Limb (tissue), 2 donors: ENCODE results near the gene ZBTB7C.
A peak's percentile ranks its signal among the peaks of the same experiment; 100 is the strongest.

Experiments
- DNase-seq, 2 donors: peaks; one replicate each; pipeline ENCODE4 v3.0.0-alpha.2; 2016; ENCODE audit errors: extremely low spot score in 2 of 2

ZBTB7C gene

DNA sequence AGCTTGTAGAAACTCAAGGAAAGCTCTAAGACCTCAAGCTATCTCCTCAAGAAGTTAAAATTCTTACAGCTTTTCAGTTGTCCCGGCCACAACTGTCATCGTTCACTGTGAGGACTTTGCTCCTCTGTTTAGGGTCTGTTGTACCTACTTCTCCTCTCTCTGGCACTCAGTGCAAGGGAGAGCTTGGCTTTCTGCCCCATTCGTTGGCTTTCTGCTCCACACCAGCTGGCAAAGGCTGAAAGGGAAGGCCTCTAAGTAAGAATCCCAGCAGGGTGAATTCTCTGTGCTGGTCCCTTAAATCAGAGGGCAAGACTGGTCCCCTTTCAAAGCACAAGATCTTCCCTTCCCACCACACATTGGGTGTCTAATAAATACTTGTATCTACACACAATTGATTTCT, 17.3 kb downstream of the ZBTB7C start:
- peak in 1 of 2 donors; percentile 38 for DNase-seq

DNA sequence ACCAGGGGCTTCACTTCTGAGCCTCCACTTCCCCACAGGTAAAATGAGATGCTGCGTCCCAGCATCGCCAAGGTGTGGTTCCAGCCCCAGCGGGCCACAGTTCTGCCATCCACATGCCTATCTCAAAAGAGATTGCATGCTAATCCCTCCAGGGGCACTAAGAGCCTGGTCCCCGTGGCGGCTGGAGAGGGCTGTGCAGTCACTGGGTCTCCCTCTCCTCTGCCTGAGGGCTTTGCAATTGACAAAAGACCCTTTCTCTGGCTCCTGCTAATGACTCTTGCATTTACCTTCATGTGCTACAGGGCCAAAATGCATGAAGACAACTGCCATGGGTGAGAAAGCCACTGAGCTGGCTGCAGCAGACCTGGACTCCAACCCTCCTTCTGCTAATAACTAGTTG, 18.5 kb downstream of the ZBTB7C start:
- DNase-seq, result peak in 1 of 2 donors; percentile 15

DNA sequence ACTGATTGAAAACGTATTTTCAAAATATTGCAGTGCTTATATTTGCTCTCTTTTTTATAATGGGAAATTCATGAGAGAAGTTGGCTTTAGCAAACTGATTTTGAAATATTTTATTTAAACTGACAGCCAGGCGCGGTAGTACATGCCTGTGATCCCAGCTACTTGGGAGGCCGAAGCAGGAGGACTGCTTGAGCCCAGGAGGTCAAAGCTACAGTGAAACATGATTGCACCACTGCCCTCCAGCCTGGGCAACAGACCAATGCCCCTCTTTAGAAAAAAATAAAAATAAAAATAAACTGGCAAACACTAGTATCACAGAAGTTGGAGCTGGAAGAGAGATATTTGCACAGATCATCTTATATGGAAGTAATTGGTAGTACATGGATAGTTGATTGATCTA, 20.7 kb downstream of the ZBTB7C start:
- DNase-seq, result no peak

DNA sequence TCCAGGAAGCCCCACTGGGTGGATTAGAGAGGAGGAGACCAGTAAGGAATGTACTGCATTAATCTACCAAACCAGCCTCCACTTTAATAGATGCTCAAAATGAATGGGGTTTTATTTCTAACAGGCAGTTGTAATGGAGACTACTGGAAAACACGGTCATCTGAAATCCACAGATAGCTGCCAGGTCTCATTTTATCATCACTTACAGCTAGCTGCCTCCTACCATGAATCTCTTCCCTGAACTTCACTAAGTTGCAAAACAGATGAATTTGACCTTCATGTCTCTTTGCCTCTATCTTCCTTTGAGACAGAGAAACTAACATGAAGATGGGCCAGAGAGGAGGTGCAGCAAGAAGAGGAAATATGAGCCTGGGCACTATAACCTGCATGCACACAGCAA, 21.9 kb downstream of the ZBTB7C start:
- no peak for DNase-seq

DNA sequence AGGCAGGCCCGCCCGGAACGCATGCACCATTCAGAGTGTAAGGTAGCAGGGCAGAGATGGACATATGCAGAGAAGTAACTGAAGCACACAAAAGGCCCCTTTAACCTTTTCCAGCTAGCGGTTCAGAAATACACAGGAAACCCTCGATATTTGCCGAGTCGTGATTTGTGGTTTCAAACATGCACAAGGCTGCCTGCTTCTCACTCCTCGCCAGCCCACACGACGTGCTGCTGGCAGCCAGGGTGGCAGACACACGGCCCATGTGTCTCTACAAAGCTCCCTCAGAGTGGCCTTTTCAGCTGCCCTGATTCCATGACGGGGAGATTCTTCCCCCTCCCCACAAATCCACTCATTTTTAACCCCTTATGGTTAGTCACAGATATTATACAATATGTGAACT, 23.6 kb downstream of the ZBTB7C start:
- DNase-seq, result peak in 1 of 2 donors; percentile 32

DNA sequence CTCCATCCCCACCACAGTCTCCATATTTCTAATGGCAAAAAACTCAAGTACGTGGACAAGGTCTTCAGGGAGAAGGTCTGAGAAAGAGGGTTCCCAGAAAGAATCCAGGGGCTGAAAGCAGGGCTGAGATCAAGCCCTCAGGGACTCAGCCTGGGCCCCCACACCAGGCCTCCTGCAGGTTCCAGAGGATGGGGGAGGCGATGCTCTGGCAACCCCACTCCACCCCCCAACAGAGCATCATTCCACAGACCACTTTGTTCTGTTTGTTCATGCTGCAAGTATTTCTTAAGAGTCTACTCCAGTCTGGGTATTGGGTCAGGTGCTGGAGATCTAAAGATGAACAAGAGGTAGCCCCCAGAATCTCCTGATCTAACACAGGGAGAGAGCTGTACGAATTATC, 32.2 kb downstream of the ZBTB7C start:
- peak in 1 of 2 donors; percentile 11 for DNase-seq

DNA sequence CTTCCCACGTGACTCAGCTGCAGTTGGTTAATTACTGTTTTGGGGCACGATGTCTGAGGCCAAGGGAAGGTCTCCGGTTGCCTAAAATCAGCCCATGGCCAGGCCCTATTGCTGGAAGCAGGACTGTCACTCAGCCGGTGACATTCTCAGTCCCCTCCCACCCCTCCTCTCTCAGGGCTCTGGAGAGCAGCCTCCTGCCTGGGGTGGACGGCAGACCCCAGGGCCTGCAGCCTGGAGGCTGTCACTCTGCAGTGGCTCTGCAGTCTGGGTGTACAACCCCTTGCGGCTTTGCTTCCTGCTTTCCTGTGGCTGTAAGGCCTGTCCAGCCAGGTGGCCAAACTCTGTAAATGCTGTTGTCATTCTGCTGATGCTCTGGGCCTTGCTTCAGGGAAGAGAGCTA, 32.8 kb downstream of the ZBTB7C start:
- peak in 1 of 2 donors; percentile 16 for DNase-seq

DNA sequence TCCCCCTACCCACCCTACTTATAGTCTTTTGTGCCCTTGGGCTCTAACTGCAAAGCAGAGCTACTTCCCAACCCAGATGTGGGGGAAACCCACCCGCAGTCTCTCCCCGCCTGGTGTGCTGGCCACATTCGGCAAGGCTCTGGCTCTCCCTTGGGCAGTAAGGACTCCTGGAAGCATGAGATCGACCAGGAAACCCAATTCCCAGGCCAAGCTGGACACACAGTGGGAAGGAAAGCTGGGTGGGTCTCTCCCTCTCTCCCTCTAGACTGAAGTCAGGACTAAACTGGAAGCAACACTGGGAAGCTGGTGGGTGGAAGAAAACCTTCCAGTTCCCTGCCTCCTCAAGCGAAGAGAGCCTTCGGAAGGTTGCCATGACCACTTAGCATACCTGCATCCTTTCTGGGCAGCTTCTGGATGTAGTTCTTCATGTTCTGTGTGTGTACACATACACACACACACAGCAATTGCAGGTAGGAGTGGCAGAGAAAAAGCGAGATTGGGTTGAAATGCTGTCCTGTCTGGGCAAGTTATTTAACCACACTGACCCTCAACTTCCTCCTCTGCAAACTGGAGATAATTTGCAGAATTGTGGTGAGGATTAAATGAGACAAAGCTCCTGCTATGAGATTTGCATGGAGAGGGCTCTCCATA, 33.9 kb downstream of the ZBTB7C start:
- peak in 1 of 2 donors; percentile 12 for DNase-seq

DNA sequence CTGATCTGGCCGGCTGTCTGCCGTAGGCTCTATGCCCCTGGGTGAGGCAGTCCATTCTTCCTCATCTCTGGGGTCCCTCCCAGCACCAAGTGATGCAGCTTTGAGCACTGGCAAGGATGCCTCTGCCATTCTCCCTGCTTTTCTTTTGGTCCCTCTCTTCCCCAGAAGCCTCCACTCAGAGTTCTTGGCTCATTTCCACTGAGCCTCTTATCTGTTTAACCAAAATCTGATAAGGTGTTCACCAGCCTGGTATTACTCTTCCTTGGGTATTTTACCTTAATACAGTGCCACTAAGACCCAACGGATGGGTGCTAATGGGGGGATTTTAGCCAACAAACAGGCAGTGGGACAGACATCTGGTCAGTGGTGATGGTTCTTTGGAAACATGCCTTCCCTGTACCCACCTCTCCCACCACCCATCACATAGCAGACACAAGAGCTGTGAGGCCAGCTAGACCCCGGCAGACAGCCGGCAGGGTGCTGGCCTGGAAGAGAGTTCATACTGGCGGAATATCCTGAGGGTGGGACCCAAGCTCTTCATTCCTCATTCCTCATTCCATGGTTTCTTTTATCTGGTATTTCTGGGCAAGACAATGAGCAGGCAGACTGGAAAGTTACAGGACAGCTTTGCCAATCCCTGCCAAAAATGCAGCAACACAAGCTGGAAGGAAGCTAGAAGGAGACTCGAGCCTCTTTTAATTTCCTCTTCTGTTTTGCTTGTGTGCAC, 34.6 kb downstream of the ZBTB7C start:
- peak in 1 of 2 donors; percentile 4 for DNase-seq

DNA sequence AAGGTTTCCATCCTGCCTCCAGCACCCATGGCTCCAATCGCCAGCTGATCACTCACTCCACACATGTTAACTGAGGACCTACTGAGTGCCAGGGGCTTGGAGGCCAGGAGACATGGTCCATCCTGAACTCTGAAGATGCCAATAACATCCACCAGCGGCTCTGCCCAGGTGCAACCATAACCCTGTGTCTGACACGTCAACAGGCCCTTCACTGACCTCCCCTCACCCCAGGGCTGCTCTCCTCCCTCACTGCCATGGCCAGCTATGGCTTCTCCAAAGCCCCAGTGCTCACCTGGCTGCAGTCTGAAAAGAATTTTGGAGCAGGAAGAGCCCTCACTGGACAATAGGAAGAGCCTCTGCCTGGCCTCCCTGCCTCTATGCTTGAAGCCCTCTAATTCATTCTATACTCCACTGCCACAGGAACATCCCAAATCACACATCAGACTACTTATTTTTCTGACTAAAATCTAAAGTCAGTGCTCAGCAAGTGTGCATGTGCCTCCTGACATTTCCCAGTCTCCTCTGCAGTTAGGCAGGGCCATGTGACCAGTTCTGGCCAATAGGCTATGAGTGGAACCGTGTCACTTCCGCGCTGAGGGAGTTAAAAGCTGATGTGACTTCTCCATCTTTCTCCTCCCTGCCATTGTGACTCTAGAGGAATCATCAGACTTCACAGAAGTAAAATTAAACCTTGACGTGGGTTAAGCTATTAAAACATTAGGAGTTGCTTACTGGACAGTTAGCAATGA, 37.2 kb downstream of the ZBTB7C start:
- peak in 1 of 2 donors; percentile 4 for DNase-seq

DNA sequence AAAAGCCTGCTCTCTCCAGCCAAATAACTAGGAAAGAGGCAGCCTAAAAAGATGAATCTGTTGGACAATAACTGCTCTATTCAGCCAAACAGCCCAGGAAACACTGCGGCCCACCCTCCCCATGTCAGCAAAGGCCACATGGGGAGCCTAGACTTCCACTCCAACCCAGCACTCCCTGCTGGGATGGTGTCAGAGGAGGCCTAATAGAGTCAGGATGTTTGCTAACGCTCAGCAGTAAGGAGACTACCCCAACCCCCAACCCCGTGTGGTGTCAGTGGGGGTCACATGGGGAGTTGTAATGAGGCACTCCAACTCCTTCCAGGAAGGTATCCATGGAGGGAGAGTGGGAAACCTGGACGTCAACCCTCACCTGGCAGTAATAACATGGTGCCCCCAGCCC, 41.6 kb downstream of the ZBTB7C start:
- no peak for DNase-seq

DNA sequence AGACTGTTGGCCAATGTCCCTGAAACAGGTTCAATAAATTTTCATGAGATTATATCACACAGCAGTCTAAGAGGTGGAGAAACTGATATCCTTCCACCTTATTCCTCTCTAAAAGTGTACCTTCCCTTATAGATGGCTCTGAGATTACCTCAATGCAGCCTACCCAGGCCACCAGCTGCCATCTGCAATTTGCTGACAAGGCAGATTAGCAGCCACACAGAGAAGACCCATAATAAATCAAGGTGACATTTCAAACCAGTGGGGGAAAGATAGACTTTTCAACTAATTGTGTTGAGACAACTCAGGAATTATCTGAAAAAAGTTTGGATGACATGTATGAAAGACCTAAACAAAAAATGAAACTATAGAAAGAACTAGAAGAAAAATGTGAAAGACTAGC, 43.2 kb downstream of the ZBTB7C start:
- DNase-seq, result no peak

DNA sequence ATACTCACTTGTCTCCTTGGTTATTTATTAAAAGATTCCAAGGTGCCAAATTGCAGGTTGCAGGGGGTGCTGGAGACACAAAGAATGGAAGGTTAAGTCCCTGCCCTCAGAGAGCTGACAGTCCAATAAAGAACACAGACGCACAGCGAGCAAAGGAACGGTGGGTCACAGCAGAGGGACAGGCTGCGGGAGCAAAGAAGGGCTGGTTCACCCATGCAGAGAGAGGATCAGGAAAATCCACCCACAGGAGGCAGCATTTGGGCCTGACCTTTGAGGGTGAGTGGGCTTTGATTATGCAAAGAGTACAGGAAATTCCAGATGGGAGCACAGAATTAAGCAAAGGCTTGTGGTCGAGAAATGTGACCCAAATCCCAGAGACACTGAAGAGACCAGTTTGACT, 45.0 kb downstream of the ZBTB7C start:
- peak in 1 of 2 donors; percentile 7 for DNase-seq

DNA sequence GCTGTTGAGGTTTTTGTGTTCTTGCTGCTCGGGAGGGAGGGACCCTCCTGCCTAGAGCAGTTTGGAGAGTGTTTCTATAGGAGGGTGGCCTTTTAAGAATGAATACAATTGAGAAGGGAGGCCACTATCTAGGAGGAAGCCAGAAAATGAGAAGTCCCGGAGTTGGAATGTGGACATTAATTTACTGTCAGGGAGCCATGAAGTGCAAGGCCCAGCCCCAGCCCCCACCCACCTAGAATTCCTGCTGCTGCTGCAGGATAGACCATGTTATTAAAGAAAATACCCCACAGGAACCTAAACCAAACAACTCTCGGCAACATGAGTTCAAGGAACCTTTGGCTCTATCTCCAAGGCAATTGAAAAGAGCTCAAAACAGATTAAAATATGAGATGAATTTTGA, 46.0 kb downstream of the ZBTB7C start:
- peak in 1 of 2 donors; percentile 26 for DNase-seq

DNA sequence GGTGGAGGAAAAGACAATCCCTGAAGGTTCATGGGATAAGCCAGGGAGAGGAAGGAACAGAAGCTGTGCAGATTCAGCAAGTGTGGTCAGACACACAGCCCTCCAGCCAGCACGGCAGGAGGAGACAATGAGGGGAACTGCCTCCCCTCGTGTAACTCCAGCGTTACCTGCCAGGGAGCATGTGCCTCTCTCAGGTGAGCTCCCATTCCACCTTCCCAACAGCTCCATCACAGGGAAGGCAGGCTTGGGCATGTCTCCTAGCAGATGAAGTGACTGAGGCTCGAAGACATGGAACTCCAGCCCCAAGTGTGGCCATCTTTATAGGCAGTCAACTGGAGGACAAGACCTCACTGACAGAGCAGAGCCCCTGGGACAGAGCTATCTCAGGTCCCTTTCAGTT, 47.4 kb downstream of the ZBTB7C start:
- peak in 1 of 2 donors; percentile 12 for DNase-seq

DNA sequence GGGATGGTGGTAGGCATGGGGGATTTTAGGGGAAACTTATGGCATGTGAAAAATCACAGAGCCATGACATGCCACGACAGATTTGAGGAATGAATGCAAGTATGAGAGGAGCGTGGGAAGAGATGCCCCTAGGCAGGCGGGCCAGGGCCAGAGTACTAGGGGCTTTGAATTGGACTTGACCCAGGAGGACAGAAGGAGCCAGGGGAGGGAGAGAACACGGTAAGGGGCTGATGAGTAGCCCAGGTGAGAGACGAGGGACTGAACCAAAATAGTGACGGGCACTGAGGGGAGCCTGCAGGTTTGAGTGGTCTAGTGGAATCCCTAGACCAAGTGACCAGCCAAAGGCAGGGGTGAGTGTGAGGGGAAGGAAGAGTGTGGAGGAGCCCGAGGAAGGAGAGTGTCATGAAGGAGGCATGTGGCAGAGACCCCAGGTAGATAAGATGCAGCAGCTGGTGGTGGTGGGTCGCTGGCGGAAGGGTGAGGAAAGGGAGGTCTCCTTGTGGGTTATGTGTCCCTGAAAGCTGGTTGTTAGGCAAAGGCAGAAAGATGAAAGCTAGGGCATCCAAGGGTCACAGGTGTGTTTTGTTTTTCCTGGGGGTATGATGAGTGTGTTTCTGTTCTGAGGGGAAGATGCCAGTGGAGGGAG, 48.7 kb downstream of the ZBTB7C start:
- DNase-seq, result peak in 1 of 2 donors; percentile 16

DNA sequence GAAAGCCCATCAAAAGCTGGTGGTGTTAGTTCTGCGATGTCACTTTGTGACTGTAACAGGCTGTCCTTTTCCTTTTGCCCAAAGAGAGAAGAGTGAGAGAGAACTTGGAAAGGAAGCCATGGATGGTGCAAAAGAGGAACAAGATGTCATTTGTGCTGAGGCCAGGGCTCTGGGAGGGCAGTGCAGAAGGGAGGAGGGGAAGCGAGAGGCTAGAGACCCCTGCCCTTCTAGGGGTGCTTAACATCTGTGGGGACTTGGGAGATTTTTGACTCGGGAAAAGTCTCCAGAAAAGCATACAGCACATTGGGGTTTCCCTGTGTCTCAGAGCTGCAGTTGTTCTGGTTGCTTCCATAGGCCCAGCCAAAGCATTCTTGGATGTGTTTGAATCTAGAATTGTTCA, 49.6 kb downstream of the ZBTB7C start:
- DNase-seq, result peak in 1 of 2 donors; percentile 9

DNA sequence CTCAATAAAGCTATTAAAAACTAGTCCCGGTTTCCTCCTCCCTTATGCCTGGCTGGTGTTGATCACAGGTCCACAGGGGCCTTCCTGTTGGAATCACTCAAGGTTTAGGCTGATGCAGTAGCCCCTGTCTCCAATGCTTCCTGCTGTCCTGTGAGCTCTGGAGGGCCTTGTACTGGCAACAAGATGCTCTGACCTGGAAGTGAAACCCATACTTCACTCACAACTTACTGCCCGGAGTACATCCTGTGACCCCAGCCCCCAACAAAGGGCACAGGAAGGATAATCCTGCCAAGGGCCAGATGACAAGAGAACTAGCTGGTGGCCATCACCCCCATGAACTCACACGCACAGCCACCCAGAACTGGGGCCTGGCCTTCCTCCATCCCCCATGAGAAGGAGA, 50.3 kb downstream of the ZBTB7C start:
- DNase-seq, result peak in 1 of 2 donors; percentile 3

DNA sequence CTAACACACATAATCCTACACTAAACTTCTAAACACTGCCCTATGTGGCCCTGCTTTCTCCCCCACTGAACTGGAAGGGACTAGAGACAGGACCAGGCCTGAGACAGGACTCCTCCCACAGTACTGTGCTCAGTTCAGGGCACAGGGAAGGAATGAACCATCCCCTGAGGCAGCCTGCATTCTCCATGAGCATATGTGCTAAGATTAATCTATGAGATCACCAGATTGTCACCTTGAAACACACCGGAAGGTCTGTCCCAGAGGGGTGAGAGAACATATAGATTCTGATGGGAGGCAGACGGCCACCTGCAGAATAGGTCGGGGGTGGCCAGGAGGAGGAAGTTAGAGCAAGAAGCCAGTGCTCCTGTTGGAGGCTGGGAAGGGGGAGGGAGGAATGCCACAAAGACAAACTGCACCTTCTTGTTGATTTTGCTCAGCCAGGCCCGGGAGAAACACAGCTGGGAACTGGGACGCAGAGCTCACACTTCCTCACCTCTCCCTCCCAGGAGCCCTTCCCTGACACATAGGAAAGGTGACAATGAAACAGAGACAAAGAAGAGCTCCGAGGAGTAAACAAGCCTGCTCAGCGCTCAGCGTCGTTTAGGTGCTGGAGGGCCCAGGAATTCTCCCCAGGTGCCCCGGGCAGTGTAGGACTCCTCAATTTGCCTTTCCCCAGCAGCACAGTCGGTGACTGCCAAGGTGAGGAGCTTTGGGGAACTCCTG, 52.1 kb downstream of the ZBTB7C start:
- DNase-seq, result peak in 1 of 2 donors; percentile 24

DNA sequence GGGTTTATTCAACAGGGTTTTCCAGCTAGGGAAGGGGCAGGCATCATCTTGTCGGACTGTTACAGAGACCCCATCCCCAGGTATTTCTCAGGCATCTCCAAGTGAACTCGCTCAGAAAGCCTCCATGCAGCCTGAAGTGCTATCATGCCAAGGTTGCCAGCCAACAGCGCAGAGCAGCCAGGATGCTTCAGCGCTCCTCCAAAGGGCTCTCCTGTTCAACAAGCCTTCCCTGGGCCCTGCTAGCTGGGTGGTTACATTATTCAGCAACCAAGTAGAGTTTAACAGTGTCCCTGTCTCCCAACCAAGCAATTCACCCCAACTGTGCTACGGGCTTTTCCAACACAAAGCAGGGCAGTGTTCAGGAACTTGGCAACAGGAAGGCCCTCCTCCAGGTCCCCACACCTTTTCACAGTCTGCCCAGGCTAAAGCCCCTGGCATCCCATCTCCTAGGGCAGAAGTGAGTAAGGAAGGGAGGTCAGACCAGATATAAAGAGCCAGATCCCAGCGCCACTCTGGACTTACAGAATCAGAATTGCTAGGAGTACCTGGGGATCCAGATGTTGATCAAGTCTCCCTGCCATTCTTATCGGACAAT, 52.9 kb downstream of the ZBTB7C start:
- DNase-seq, result peak in 1 of 2 donors; percentile 20
